Activated CD4-positive, alpha-beta memory T cell treated with anti-CD3 and anti-CD28 coated beads for 36 hours (primary cell): ENCODE data around the gene RPS21. TPM values are rescaled to one million over a fixed set of nuclear protein-coding genes. Genes with fewer than 3 reads are reported as not detected.

Experiments
- CTCF ChIA-PET: fragments of 350-600 bp; sonication (Branson Sonifier 250); formaldehyde crosslinking; loops from one replicate; lab custom pipeline; 2021; ENCODE audit warnings: antibody characterized with exemption, inconsistent platforms; lab: Charles Lee
- POLR2A ChIA-PET: fragments of 350-600 bp; sonication (Branson Sonifier 250); formaldehyde crosslinking; loops from one replicate; lab custom pipeline; 2021; ENCODE audit warnings: antibody characterized with exemption; lab: Charles Lee
- DNase-seq: peaks from one replicate; pipeline ENCODE4 v3.0.0-alpha.2; 2020
- H3K27ac Mint-ChIP-seq: one replicate; pipeline ENCODE4 v1.8.0; 2021; ENCODE audit warnings: mixed read lengths
- H3K27me3 Mint-ChIP-seq: one replicate; pipeline ENCODE4 v1.8.0; 2021; ENCODE audit warnings: mixed read lengths
- H3K36me3 Mint-ChIP-seq: one replicate; pipeline ENCODE4 v1.8.0; 2021; ENCODE audit warnings: mixed read lengths
- H3K4me1 Mint-ChIP-seq: one replicate; pipeline ENCODE4 v1.8.0; 2021; ENCODE audit warnings: low read depth, mixed read lengths
- H3K4me3 Mint-ChIP-seq: one replicate; pipeline ENCODE4 v1.8.0; 2021; ENCODE audit warnings: mild to moderate bottlenecking, mixed read lengths
- H3K9me3 Mint-ChIP-seq: one replicate; pipeline ENCODE4 v1.8.0; 2021; ENCODE audit warnings: mixed read lengths
- intact Hi-C: fragments of 100-400 bp; cut with micrococcal nuclease; formaldehyde crosslinking; loops from one replicate; pipeline ENCODE4 v1.15.1; 2023
- total RNA-seq, 2 experiments: library from RNA; stranded (reverse); gene quantifications; one replicate each; pipeline ENCODE4 v1.2.3, GENCODE V29; 2021

The RPS21 gene
- total RNA-seq, 2 experiments from 2014 or later = 2,488 to 2,529 TPM

DNA sequence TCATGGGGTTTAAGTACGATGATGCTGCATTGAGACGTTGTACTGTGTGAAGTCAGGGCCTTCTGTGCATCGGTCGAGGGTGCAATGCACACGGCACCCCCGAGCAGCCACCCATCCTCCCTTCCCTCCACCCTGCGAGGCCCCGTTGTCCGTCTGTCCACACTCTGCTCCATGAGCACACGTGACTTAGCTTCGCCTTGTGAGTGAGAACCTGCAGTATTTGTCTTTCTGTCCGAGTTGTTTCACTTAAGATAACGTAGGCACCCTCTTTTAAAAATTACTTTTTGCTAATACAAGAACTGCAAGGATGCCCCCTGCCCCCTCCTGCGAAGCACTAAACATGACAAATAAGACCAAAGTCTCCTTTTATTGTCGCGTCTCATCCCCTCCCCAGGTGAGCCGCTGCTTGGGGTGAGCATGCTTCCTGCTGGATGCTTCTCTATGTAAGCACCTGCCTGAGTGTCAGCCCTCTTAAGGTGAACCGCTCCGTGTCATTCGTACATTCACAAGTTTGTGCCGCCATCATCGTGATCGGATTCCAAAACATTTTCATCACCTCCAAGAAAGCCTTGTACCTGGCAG, 44.1 kb downstream of the RPS21 start:
- Mint-ChIP-seq H3K4me1 (no peaks in the 10 kb centered on the region), H3K27me3 (peaks cover 26% of the 10 kb centered on the region), H3K9me3 (no peaks in the 10 kb centered on the region), H3K4me3 (no peak overlapping the region), H3K27ac (no peak overlapping the region), H3K36me3 (no peaks in the 10 kb centered on the region)
- ChIA-PET POLR2A (no interaction called here), CTCF (no interaction called here)
- DNase-seq = no peak
- intact Hi-C loops = no loop called here

DNA sequence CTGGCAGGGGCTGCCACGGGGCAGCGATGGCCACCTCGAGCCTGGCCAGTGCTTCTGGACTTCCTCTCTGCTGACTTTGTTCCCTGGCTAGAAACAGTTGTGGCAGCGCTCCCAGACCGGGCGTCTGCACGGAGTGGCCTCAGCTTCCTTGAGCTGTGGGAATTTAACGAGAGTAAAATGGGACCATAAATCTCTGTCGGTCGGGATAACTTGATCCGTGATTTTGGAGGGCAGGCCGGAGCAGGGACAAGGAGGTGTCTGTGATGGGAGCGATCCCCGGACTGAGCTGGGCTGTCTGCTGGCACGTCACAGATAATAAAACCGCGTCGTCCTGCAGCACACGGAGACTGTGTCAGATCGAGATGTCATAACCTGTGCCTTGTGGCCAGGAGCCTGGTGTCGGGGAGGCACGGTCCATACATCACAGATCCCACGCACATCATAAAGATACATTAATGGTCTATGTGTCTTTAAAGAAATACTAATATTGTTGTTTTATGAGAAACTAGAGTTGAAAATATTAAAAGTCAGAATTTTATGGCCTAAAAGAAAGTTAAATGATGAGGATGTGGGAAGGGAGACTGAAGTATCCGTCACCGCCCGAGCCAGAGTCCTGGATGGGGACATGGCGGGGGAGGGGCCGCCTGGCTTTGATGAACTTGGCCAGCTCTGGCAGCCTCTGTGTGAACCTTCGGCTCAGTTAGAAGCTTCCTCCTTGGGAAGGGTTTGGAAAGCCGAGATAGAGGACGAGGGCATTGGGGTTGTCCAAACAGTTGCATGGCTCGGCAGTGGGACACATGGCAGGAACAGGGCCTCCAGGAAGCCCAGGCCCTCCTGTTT, 47.0 kb downstream of the RPS21 start:
- intact Hi-C loops = no loop called here
- POLR2A ChIA-PET = no interaction called here
- H3K27ac Mint-ChIP-seq = no peak overlapping the region
- H3K27me3 Mint-ChIP-seq = peaks cover 26% of the 10 kb centered on the region
- CTCF ChIA-PET = no interaction called here
- no peak overlapping the region for H3K4me3 Mint-ChIP-seq
- DNase-seq = no peak
- H3K4me1 Mint-ChIP-seq = no peaks in the 10 kb centered on the region
- no peaks in the 10 kb centered on the region for H3K36me3 Mint-ChIP-seq
- no peaks in the 10 kb centered on the region for H3K9me3 Mint-ChIP-seq

DNA sequence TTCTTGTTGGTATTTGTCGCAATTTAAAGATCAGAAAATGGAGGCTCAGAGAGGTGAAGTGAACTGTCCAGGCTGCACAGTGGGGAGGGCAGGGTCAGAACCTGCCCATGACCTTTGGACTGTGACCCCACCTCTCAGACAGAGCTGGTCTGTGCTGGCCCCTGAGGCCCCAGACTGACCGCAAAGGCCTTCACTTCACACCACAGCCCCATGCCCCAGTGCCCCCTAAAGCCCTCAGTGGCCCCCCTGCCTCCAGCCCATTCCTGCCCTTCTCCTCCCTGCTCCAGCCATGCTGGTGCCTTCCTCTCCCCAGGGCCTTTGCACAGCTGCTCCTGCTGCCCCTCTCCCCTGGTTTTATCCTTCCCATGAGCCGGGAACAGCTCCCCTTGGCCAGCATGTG, 49.8 kb downstream of the RPS21 start:
- Mint-ChIP-seq H3K27me3 (peaks cover 23% of the 10 kb centered on the region), H3K9me3 (no peaks in the 10 kb centered on the region), H3K27ac (no peak overlapping the region), H3K4me1 (no peaks in the 10 kb centered on the region), H3K36me3 (no peaks in the 10 kb centered on the region), H3K4me3 (no peak overlapping the region)
- ChIA-PET POLR2A (no interaction called here), CTCF (no interaction called here)
- intact Hi-C loops = no loop called here
- no peak for DNase-seq

DNA sequence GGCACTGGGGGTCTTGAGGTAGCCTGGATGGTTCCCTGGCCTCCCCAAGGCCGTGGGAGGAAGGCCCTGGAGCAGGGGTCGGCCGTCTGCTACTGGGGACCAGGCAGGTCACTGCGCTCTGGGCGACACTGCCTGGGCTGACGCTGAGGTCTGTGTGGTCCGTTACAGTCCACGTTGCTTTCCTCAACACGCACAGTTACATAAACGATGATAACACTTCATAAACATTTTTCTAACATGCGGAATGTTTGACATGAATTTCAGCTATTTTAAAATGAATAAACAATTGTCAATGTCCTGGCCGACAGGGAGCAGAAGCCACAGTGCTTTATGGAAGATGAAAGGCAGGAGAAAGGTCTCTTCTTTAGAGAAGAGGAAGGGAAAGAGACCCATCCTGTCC, 50.6 kb downstream of the RPS21 start:
- Mint-ChIP-seq H3K4me3 (no peak overlapping the region), H3K4me1 (no peaks in the 10 kb centered on the region), H3K27ac (no peak overlapping the region), H3K27me3 (peaks cover 23% of the 10 kb centered on the region), H3K36me3 (no peaks in the 10 kb centered on the region), H3K9me3 (no peaks in the 10 kb centered on the region)
- CTCF ChIA-PET = no interaction called here
- POLR2A ChIA-PET = no interaction called here
- intact Hi-C loops = no loop called here
- no peak for DNase-seq

DNA sequence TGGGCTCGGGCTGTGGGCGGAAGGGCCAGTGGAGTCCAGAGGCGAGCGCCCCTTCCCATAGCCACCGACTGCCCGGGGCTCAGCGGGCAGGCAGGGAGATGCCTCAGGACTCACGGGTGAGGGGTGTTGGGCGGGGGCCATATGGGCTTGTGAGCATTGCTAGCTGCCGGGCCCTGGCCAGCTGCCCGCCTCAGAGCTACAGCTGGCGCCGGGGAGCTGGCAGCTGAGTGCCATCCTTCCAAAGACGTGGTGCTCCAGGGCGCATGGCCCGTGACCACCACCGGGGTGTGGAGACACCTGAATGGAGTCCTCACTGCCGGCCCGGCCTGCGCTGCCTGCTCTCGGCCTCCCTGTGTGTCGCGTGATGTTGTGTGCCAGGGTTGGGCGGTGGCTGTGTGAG, 51.0 kb downstream of the RPS21 start:
- Mint-ChIP-seq H3K36me3 (no peaks in the 10 kb centered on the region), H3K4me3 (no peak overlapping the region), H3K27me3 (peaks cover 23% of the 10 kb centered on the region), H3K4me1 (no peaks in the 10 kb centered on the region), H3K9me3 (no peaks in the 10 kb centered on the region), H3K27ac (no peak overlapping the region)
- intact Hi-C loops = no loop called here
- ChIA-PET POLR2A (no interaction called here), CTCF (no interaction called here)
- no peak for DNase-seq

Other genes starting within 250 kb of the RPS21 start
- gene PSMA7, start 243.7 kb upstream of the RPS21 start, total RNA-seq = 100 to 1,000 TPM; 301 to 316 TPM
- gene SS18L1, start 243.3 kb upstream of the RPS21 start, total RNA-seq = 10 to 100 TPM; 13.7 to 15.2 TPM
- 10 to 100 TPM; 31.4 to 32.5 TPM for gene MTG2, start 204.1 kb upstream of the RPS21 start, total RNA-seq
- gene HRH3, start 166.8 kb upstream of the RPS21 start, total RNA-seq = not detected
- gene OSBPL2, start 148.6 kb upstream of the RPS21 start, total RNA-seq = 10 to 100 TPM; 25.4 to 29.3 TPM
- 100 to 1,000 TPM in 1 of 2 experiments, 10 to 100 TPM in 1; 98.6 to 101 TPM for gene ADRM1, start 84.1 kb upstream of the RPS21 start, total RNA-seq
- 1 to 10 TPM in 1 of 2 experiments, under 1 TPM in 1; 0.78 to 1.1 TPM for gene LAMA5, start 19.8 kb upstream of the RPS21 start, total RNA-seq
- gene CABLES2, start 20.2 kb downstream of the RPS21 start, total RNA-seq = 1 to 10 TPM; 7.8 to 8.2 TPM
- gene RBBP8NL, start 40.4 kb downstream of the RPS21 start, total RNA-seq = not detected
- not detected for gene GATA5, start 88.9 kb downstream of the RPS21 start, total RNA-seq